Measurements from ENCODE around the gene VPS16.

DNA sequence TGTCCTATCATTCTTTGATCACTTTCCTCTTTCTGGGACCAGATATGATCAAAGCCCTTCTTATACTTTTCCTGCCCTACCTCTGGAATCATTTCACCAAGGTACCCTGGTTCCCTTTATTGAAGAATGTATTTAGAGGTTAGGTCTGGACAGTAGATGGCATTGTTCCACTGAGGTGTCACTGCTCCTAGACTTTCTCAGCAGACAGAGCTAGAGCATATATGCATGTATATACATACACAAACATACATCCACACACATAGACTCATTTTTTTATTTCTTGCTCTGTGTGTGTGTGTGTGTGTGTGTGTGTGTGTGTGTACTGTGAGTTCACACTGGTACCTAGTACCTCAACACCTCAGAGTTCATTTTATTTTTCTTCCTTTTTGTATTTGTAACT, 73.6 kb downstream of the VPS16 start:
- peak; percentile 48 for TF ChIP-seq CTCF (IDR thresholded peaks at IDR 0.05; ENCODE audit: low read depth, low read length)
- TF ChIP-seq EZH2phosphoT487 (IDR thresholded peaks at IDR 0.05; ENCODE audit: low read depth) = no peak

Measured in OCI-LY3 (cell line).